Measurements from ENCODE around the gene EDARADD.

Gene EDARADD

GRCh38 chr1:236476019-236476418 is 81.9 kb downstream of the EDARADD start:
- Histone ChIP-seq H3K79me2 (ENCODE audit: insufficient read depth, low read length) (no peaks in the 10 kb centered on the region), H3K27ac (ENCODE audit: low read length) (no peak overlapping the region), H4K20me1 (ENCODE audit: insufficient read depth, low read length) (no peaks in the 10 kb centered on the region), H3K4me2 (ENCODE audit: insufficient read depth, low read length) (no peak overlapping the region), H3K27me3 (ENCODE audit: insufficient read depth, low read length, poor library complexity) (no peaks in the 10 kb centered on the region), H3K4me3 (ENCODE audit: low read depth in 1 of 2, low read length in 2 of 2) (no peak overlapping the region), H3K9ac (ENCODE audit: low read depth, low read length) (no peak overlapping the region), H3K4me1 (ENCODE audit: insufficient read depth, low read length) (no peaks in the 10 kb centered on the region), H3K36me3 (ENCODE audit: insufficient read depth, low read length) (no peaks in the 10 kb centered on the region), H2AFZ (ENCODE audit: low read depth, low read length) (no peak overlapping the region), H3K9me3 (ENCODE audit: insufficient read depth, low read length, severe bottlenecking) (no peaks in the 10 kb centered on the region)
- DNase-seq (no peak), ATAC-seq (ENCODE audit: insufficient read depth, low read depth) (no peak)
- TF ChIP-seq EZH2 (IDR thresholded peaks at IDR 0.05; ENCODE audit: borderline replicate concordance, low read depth, low read length, severe bottlenecking) = no peak
- TF ChIP-seq CTCF (IDR thresholded peaks at IDR 0.05; ENCODE audit: borderline replicate concordance, extremely low read depth, low read length, poor library complexity, severe bottlenecking) = no peak

DNA sequence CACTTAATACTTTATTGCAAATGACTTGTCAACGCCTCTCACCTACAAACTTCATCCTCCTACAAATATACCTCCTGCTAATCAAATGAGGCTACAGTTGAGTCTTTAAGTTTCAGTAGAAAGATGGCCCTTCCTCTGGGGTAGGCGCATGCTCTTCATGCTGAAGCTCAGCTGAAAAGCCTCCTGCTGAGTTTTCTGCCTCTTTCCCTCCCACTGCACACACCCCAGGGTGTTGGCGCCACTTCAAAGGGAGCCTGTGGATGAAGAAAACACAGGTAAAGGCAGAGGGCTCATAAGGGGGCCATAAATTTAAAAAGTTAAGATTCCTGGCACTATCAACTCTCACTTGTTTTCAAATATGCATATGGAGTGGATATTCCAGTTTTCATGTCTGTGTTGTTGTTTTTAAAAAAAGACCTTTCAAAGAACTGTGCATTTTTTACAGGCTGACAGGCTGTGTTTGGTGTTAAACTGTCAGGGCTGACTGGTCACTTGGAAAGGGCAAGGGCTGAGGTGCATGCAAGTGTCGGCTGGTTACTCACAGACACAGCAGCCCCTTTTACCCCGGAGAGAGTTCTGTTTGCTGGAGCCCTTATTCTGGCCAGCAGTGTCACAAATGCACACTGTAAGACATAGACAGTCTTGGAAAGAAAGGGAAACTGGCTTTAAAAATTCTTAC is 86.8 kb downstream of the EDARADD start:
- ATAC-seq (ENCODE audit: insufficient read depth, low read depth) (no peak), DNase-seq (no peak)
- no peak overlapping the region for H3K4me2 ChIP-seq (ENCODE audit: insufficient read depth, low read length)
- no peak overlapping the region for H2AFZ ChIP-seq (ENCODE audit: low read depth, low read length)
- TF ChIP-seq EZH2 (IDR thresholded peaks at IDR 0.05; ENCODE audit: borderline replicate concordance, low read depth, low read length, severe bottlenecking) (no peak), CTCF (IDR thresholded peaks at IDR 0.05; ENCODE audit: borderline replicate concordance, extremely low read depth, low read length, poor library complexity, severe bottlenecking) (no peak)
- H3K9me3 ChIP-seq (ENCODE audit: insufficient read depth, low read length, severe bottlenecking) = no peaks in the 10 kb centered on the region
- H4K20me1 ChIP-seq (ENCODE audit: insufficient read depth, low read length) = no peaks in the 10 kb centered on the region
- no peak overlapping the region for H3K9ac ChIP-seq (ENCODE audit: low read depth, low read length)
- H3K79me2 ChIP-seq (ENCODE audit: insufficient read depth, low read length) = no peaks in the 10 kb centered on the region
- no peaks in the 10 kb centered on the region for H3K27me3 ChIP-seq (ENCODE audit: insufficient read depth, low read length, poor library complexity)
- H3K36me3 ChIP-seq (ENCODE audit: insufficient read depth, low read length) = no peaks in the 10 kb centered on the region
- no peaks in the 10 kb centered on the region for H3K4me1 ChIP-seq (ENCODE audit: insufficient read depth, low read length)
- H3K27ac ChIP-seq (ENCODE audit: low read length) = no peak overlapping the region
- no peak overlapping the region for H3K4me3 ChIP-seq (ENCODE audit: low read depth in 1 of 2, low read length in 2 of 2)

- TF ChIP-seq EZH2 (IDR thresholded peaks at IDR 0.05; ENCODE audit: borderline replicate concordance, low read depth, low read length, severe bottlenecking) (no peak), CTCF (IDR thresholded peaks at IDR 0.05; ENCODE audit: borderline replicate concordance, extremely low read depth, low read length, poor library complexity, severe bottlenecking) (no peak)
- Histone ChIP-seq H3K4me1 (ENCODE audit: insufficient read depth, low read length) (no peaks in the 10 kb centered on the region), H3K9me3 (ENCODE audit: insufficient read depth, low read length, severe bottlenecking) (no peaks in the 10 kb centered on the region), H3K4me3 (ENCODE audit: low read depth in 1 of 2, low read length in 2 of 2) (no peak overlapping the region), H3K27ac (ENCODE audit: low read length) (no peak overlapping the region), H3K9ac (ENCODE audit: low read depth, low read length) (no peak overlapping the region), H3K27me3 (ENCODE audit: insufficient read depth, low read length, poor library complexity) (no peaks in the 10 kb centered on the region), H3K79me2 (ENCODE audit: insufficient read depth, low read length) (no peaks in the 10 kb centered on the region), H4K20me1 (ENCODE audit: insufficient read depth, low read length) (no peaks in the 10 kb centered on the region), H3K4me2 (ENCODE audit: insufficient read depth, low read length) (no peak overlapping the region), H3K36me3 (ENCODE audit: insufficient read depth, low read length) (no peaks in the 10 kb centered on the region), H2AFZ (ENCODE audit: low read depth, low read length) (no peak overlapping the region)
- ATAC-seq (ENCODE audit: insufficient read depth, low read depth) = no peak
- DNase-seq = no peak
Measured at GRCh38 chr1:236484310-236484971, 90.4 kb downstream of the EDARADD start.
